ENCODE data around the gene UBE2E2. TPM values are rescaled to one million over a fixed set of nuclear protein-coding genes. Genes with fewer than 3 reads are reported as not detected.

The UBE2E2 gene
- total RNA-seq, 3 donors from 2014 or later = 4.8 to 24.4 (median 8.9) TPM

- ATAC-seq (no peak), DNase-seq (no peak)
- H3K4me1 ChIP-seq (ENCODE audit: low read depth) = no peaks in the 10 kb centered on the region
- H3K36me3 ChIP-seq (ENCODE audit: low read depth) = no peaks in the 10 kb centered on the region
- intact Hi-C loops (cut with DNase I, micrococcal nuclease) = no loop called here
- TF ChIP-seq, protein P1, sequence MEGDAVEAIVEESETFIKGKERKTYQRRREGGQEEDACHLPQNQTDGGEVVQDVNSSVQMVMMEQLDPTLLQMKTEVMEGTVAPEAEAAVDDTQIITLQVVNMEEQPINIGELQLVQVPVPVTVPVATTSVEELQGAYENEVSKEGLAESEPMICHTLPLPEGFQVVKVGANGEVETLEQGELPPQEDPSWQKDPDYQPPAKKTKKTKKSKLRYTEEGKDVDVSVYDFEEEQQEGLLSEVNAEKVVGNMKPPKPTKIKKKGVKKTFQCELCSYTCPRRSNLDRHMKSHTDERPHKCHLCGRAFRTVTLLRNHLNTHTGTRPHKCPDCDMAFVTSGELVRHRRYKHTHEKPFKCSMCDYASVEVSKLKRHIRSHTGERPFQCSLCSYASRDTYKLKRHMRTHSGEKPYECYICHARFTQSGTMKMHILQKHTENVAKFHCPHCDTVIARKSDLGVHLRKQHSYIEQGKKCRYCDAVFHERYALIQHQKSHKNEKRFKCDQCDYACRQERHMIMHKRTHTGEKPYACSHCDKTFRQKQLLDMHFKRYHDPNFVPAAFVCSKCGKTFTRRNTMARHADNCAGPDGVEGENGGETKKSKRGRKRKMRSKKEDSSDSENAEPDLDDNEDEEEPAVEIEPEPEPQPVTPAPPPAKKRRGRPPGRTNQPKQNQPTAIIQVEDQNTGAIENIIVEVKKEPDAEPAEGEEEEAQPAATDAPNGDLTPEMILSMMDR (IDR thresholded peaks at IDR 0.05) = no peak
- H3K9me3 ChIP-seq = no peaks in the 10 kb centered on the region
- no peak overlapping the region for H3K4me3 ChIP-seq
Measured at GRCh38 chr3:23198801-23199200, 4.3 kb upstream of the UBE2E2 start.

GRCh38 chr3:23199649-23200048 is 3.5 kb upstream of the UBE2E2 start:
- no peaks in the 10 kb centered on the region for H3K4me1 ChIP-seq (ENCODE audit: low read depth)
- no peak for DNase-seq
- no peaks in the 10 kb centered on the region for H3K9me3 ChIP-seq
- H3K4me3 ChIP-seq = no peak overlapping the region
- no peaks in the 10 kb centered on the region for H3K36me3 ChIP-seq (ENCODE audit: low read depth)
- ATAC-seq = no peak
- intact Hi-C loops (cut with DNase I, micrococcal nuclease) = no loop called here
- TF ChIP-seq, protein P1 (IDR thresholded peaks at IDR 0.05) = no peak

DNA sequence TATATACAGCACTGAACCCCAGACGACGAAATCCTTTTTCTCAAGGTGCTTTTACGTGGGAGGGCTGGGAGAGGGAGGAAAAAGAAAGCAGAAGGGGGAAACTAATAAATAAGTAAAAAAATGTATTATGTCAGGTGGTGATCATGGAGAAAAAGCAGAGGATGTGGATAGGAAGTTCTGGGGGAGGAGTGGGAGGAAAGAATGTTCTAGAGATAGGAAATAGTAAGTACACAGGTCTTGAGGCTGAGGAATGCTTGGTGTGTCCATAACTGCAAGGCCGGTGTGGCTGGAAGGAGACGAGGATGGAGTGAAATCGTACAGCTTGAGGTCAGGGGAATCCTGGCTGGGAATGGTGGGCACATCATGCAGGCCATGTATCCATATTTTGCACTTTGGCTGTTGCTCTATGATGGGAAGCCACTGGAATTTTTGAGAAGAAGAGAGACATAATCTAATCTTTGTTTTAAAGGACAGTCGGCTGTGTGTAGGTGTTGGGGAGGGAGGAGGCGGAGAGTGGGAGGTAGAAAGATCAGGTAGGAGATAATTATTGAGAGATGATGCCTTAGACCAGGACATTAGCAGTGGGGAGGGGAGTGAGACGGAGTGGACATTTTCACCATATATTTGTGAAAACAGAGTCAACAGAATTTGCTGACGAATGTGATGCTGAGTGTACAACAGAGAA is 1.8 kb upstream of the UBE2E2 start:
- intact Hi-C loops (cut with DNase I, micrococcal nuclease) = no loop called here
- Histone ChIP-seq H3K36me3 (ENCODE audit: low read depth) (no peaks in the 10 kb centered on the region), H3K9me3 (no peaks in the 10 kb centered on the region), H3K4me1 (ENCODE audit: low read depth) (no peaks in the 10 kb centered on the region), H3K4me3 (no peak overlapping the region)
- TF ChIP-seq, protein P1 (IDR thresholded peaks at IDR 0.05) = no peak
- ATAC-seq = no peak
- DNase-seq = no peak

DNA sequence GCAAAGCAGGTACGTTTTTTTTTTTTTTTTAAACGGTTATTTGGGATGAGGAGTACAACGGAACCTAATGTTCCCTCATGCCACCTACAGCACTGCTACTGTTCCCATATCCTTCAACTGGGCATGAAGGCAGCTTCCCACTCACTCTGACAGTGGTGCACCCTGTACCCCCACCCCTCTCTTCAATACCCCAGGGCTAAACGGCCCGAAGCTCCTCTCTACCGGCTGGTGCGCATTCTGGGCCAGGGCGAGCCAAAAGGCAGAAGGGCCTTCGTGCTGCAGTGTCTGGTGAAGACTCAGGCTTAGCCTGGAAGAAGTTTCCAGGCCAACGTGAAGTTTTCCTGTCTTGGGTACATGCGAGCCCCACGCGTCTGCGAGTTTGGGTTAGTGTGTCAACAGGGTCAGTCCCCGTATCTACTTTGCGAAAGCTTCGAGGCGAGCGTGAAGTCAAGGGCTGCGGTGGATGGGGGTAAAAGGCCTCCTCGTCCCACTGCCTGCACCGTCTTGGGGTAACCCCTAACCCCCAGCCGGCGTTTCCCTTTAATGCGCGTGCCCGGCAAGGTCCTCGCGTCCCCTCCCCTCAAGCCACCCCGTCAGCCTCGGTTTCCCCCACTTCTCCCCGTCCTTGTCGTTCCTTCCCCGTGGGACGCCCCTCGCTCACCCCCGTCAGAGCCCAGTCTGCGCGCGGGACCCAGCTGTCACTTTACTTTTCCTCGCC is 765 bp upstream of the UBE2E2 start:
- Histone ChIP-seq H3K4me3 (peak overlapping the region; percentile 65), H3K9me3 (no peaks in the 10 kb centered on the region), H3K36me3 (ENCODE audit: low read depth) (no peaks in the 10 kb centered on the region), H3K4me1 (ENCODE audit: low read depth) (no peaks in the 10 kb centered on the region)
- TF ChIP-seq, protein P1 (IDR thresholded peaks at IDR 0.05) = no peak
- DNase-seq (no peak), ATAC-seq (peak; percentile 28)
- intact Hi-C loops (cut with DNase I, micrococcal nuclease) = no loop called here

DNA sequence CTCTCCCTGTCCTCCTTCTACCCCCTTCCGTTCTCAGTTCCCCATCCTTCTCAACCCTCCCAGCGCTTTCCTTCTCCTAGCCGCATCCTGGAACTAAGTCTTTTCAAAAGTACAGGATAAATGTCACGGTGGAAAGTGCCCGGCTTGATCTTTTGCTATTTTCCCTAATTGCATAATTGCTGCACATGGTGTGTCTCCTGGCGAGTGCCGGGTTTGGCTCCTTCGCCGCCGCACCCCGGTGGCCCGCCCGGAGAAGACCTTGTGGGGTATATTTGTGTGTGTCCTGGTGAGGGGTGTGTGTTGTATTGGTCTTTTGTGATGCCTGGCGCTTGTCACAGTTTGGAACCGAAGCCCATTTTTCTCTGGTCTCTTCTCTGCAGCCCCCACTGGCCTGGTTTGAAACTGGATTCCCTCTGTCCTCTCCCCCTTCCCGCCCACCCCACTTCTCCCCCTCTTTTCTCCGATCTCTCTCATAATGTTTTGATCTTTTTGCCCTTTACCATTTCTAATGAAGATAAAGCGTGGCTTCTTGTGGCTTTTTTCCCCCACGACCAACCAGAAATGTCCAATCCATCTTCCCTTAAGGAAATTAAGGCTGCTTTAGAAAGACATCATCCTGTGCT is 692 bp downstream of the UBE2E2 start:
- no peaks in the 10 kb centered on the region for H3K9me3 ChIP-seq
- ATAC-seq = no peak
- H3K4me3 ChIP-seq = peak overlapping the region; percentile 65
- no peaks in the 10 kb centered on the region for H3K36me3 ChIP-seq (ENCODE audit: low read depth)
- H3K4me1 ChIP-seq (ENCODE audit: low read depth) = no peaks in the 10 kb centered on the region
- intact Hi-C loops (cut with DNase I, micrococcal nuclease) = no loop called here
- peak in 2 of 3 donors; percentile 37 to 49 for DNase-seq
- TF ChIP-seq, protein P1 (IDR thresholded peaks at IDR 0.05) = no peak
